Kidney capillary endothelial cell (primary cell): ENCODE measurements around the gene ANO8.
"Not testable (repeated sequence)": the region's sequence is repeated elsewhere in the genome, so short reads cannot be mapped to it uniquely, and the experiment has no call there.

ENCODE experiments used
- DNase-seq: peaks from one replicate; pipeline ENCODE4 v3.0.0-alpha.2; 2018; ENCODE audit warnings: low spot score

Gene ANO8

GRCh38 chr19:17309965-17310461 lies 24.6 kb downstream of the ANO8 start:
- DNase-seq = no peak

- peak; percentile 99 for DNase-seq
Observed at GRCh38 chr19:17309198-17309964, 25.3 kb downstream of the ANO8 start, which contains the start of gene DDA1. Gene DDA1 (plus strand): TSS chr19:17309563. CDS start chr19:17309655, 92 bp downstream.

- DNase-seq = no peak
Observed at GRCh38 chr19:17307876-17308377, 26.7 kb downstream of the ANO8 start.

- no peak for DNase-seq
Observed at GRCh38 chr19:17306285-17306714, 28.4 kb downstream of the ANO8 start.

GRCh38 chr19:17305517-17306284 lies 29.0 kb downstream of the ANO8 start, which contains the start of gene MRPL34:
Gene MRPL34 (plus strand): TSS chr19:17305872. CDS start chr19:17305893, 21 bp downstream.
- DNase-seq = peak; percentile 95

- no peak for DNase-seq
Observed at GRCh38 chr19:17305216-17305516, 29.5 kb downstream of the ANO8 start.

- no peak for DNase-seq
Observed at GRCh38 chr19:17304386-17305215, 30.1 kb downstream of the ANO8 start.

- no peak for DNase-seq
Observed at GRCh38 chr19:17303940-17304267, 30.8 kb downstream of the ANO8 start.

GRCh38 chr19:17303167-17303939 lies 31.3 kb downstream of the ANO8 start, which contains the start of gene ABHD8:
Gene ABHD8 (minus strand): TSS chr19:17303425. CDS start chr19:17301616, 1,809 bp downstream.
- peak; percentile 90 for DNase-seq

- DNase-seq = no peak
Observed at GRCh38 chr19:17302391-17303166, 32.1 kb downstream of the ANO8 start.

- DNase-seq = no peak
Observed at GRCh38 chr19:17300992-17301619, 33.5 kb downstream of the ANO8 start.

- no peak for DNase-seq
Observed at GRCh38 chr19:17296976-17297375, 37.7 kb downstream of the ANO8 start.

GRCh38 chr19:17296273-17296672 lies 38.4 kb downstream of the ANO8 start:
- peak; percentile 66 for DNase-seq

- not testable (repeated sequence) for DNase-seq
Observed at GRCh38 chr19:17295551-17295950, 39.1 kb downstream of the ANO8 start.

- DNase-seq = peak; percentile 35
Observed at GRCh38 chr19:17294051-17294891, 40.4 kb downstream of the ANO8 start.

- no peak for DNase-seq
Observed at GRCh38 chr19:17293605-17294004, 41.0 kb downstream of the ANO8 start.

GRCh38 chr19:17292301-17293074 lies 42.2 kb downstream of the ANO8 start:
- DNase-seq = peak; percentile 86

GRCh38 chr19:17289489-17289888 lies 45.2 kb downstream of the ANO8 start:
- peak; percentile 61 for DNase-seq
